ENCODE results near the gene IVD.

The IVD gene

GRCh38 chr15:40405501-40406381, at the start of gene IVD:
Gene IVD, plus strand, starts transcription at chr15:40405795. Its CDS starts 33 bp downstream, at chr15:40405828.
- Histone ChIP-seq H3K4me3 (ENCODE audit: low read depth, low read length) (peak within 1 kb of the TSS; percentile 91), H3K27me3 (replicated peaks) (no peaks in the 10 kb centered on the region), H3K36me3 (replicated peaks) (peaks cover 8% of the 10 kb centered on the region), H3K27ac (peak within 1 kb of the TSS; percentile 68)
- DNase-seq: peak; percentile 96
- TF ChIP-seq CTCF (IDR thresholded peaks at IDR 0.05; ENCODE audit: low read depth, low read length, missing control alignments): no peak
- in situ Hi-C loops (cut with HindIII; ENCODE audit: low pct_ligation_motif_present, low sequenced_read_pairs): no loop called here

DNA sequence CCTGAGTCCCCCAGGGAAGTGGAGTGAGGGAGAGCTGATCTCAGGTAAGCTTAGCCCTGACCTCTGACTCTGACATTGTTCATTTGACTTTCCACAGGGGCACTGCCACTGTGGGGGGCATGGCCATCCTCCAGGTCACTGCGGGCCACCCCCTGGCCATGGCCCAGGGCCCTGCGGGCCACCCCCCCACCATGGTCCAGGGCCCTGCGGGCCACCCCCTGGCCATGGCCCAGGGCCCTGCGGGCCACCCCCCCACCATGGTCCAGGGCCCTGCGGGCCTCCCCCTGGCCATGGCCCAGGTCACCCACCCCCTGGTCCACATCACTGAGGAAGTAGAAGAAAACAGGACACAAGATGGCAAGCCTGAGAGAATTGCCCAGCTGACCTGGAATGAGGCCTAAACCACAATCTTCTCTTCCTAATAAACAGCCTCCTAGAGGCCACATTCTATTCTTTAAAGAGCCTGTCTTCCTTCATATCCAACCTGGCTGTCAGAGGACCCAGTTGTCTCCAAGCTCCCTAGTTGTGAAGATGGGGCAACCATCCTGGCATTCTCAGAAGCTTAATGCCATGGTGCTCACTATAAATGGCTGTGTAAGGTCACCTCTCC, 49.5 kb upstream of the IVD start:
- H3K4me3 ChIP-seq (ENCODE audit: low read depth, low read length): no peak overlapping the region
- no peak overlapping the region for H3K27ac ChIP-seq
- in situ Hi-C loops (cut with HindIII; ENCODE audit: low pct_ligation_motif_present, low sequenced_read_pairs): no loop called here
- no peaks in the 10 kb centered on the region for H3K27me3 ChIP-seq (replicated peaks)
- H3K36me3 ChIP-seq (replicated peaks): no peaks in the 10 kb centered on the region
- no peak for DNase-seq
- no peak for TF ChIP-seq CTCF (IDR thresholded peaks at IDR 0.05; ENCODE audit: low read depth, low read length, missing control alignments)

DNA sequence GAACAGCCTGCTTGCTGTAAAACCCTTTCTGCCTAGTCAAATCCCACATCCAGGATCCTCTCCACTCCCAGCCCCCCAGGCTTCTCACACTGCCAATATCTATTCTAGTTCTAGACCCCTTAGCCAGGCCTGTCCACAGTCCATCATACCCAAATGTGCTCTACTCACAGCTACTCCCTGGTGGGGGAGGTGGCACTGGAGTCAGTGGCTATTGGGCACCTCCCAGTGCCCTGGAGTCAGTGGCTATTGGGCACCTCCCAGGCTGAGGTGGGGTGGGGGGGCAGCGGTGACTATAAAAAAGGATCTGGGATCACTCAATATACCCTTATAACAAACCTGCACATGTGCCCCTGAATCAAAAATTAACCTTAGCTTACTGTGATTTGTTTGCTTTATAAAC, 48.3 kb upstream of the IVD start:
- no peaks in the 10 kb centered on the region for H3K27me3 ChIP-seq (replicated peaks)
- H3K36me3 ChIP-seq (replicated peaks): no peaks in the 10 kb centered on the region
- in situ Hi-C loops (cut with HindIII; ENCODE audit: low pct_ligation_motif_present, low sequenced_read_pairs): no loop called here
- DNase-seq: no peak
- TF ChIP-seq CTCF (IDR thresholded peaks at IDR 0.05; ENCODE audit: low read depth, low read length, missing control alignments): no peak
- H3K4me3 ChIP-seq (ENCODE audit: low read depth, low read length): no peak overlapping the region
- H3K27ac ChIP-seq: no peak overlapping the region

GRCh38 chr15:40357723-40358470, 47.7 kb upstream of the IVD start, which contains the start of gene DISP2:
Gene DISP2, plus strand, starts transcription at chr15:40358219. Its CDS starts 103 bp downstream, at chr15:40358322.
- in situ Hi-C loops (cut with HindIII; ENCODE audit: low pct_ligation_motif_present, low sequenced_read_pairs): no loop called here
- TF ChIP-seq CTCF (IDR thresholded peaks at IDR 0.05; ENCODE audit: low read depth, low read length, missing control alignments): no peak
- Histone ChIP-seq H3K27ac (no peak within 1 kb of the TSS), H3K27me3 (replicated peaks) (no peaks in the 10 kb centered on the region), H3K4me3 (ENCODE audit: low read depth, low read length) (peak within 1 kb of the TSS; percentile 55), H3K36me3 (replicated peaks) (no peaks in the 10 kb centered on the region)
- DNase-seq: peak; percentile 59

DNA sequence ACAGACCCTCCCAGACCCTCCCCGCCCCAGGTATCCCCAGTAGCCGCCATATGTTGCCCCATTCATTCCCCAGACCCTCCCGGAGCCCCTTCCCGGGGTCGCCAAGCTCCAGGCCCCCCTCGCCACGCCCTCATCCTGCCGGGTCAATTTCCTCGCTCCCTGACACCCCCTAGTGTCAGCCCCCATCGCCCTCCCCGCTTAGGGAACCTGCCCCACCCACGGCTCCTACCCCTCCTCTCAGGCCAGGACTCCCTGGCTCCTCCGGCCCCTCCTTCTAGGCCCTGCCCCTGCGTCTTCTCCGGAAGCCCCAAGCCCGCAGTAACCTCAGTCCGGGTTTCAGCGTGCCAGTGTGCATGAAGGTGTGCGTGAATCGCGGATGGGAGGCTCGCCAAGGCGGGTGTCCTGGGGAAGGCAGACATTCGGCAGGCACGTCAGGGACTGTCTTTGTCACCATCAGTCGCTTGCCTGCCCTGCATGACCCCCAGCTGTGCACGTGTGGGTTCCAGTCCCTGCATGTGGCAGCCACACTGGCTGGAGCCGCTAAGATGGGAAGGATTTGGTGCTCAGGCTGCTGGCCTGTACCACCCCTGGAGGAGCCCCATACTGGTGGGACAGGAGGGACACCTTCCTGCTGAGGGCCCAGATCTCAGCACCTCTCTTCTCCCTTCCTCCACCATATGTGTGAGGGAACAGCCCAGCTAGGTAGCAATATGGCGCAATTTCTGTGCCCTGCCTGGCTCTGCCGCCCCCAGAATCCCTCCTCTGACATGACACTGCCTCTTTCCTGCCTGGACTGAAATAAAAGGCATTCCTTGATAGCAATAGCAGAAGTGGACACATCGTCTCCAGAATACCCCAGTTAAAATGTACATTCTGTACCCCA, 46.9 kb upstream of the IVD start:
- DNase-seq: no peak
- Histone ChIP-seq H3K4me3 (ENCODE audit: low read depth, low read length) (peak overlapping the region; percentile 55), H3K27ac (no peak overlapping the region), H3K36me3 (replicated peaks) (no peaks in the 10 kb centered on the region), H3K27me3 (replicated peaks) (no peaks in the 10 kb centered on the region)
- in situ Hi-C loops (cut with HindIII; ENCODE audit: low pct_ligation_motif_present, low sequenced_read_pairs): no loop called here
- TF ChIP-seq CTCF (IDR thresholded peaks at IDR 0.05; ENCODE audit: low read depth, low read length, missing control alignments): peak; percentile 13
